H1 (cell line): ENCODE data around the gene RHOV. TPM values are rescaled to one million over a fixed set of nuclear protein-coding genes. Genes with fewer than 3 reads are reported as not detected.

Source experiments
- CTCF ChIA-PET: fragments of 300-600 bp; sonication (Branson Sonifier 250); formaldehyde crosslinking; loops from one replicate; lab custom pipeline; 2021; ENCODE audit not compliant: partially characterized antibody; lab: Charles Lee
- POLR2A ChIA-PET: fragments of 300-600 bp; sonication (Branson Sonifier 250); formaldehyde crosslinking; loops from one replicate; lab custom pipeline; 2021; ENCODE audit warnings: inconsistent platforms; ENCODE audit not compliant: partially characterized antibody; lab: Charles Lee
- DNase-seq, 2 experiments: peaks; one replicate each; pipeline versions ENCODE4 v3.0.0 to v3.0.0-alpha.2; 2010 to 2022; ENCODE audit warnings: low spot score in 2 of 2, low read depth in 1 of 2, mixed read lengths in 1 of 2
- FAIRE-seq: peaks from 2 replicates; lab custom pipeline; 2011; peaks lifted over from hg19 to GRCh38; lab: Jason Lieb, UNC
- H2AFZ ChIP-seq: 2 replicates; pipeline ENCODE4 v1.8.1; 2012; ENCODE audit warnings: low read length, inconsistent platforms
- H2AK5ac ChIP-seq: 2 replicates; pipeline ENCODE4 v1.6.1; 2013; ENCODE audit warnings: low read depth, low read length
- H2BK120ac ChIP-seq: replicated peaks from 2 replicates; pipeline ENCODE3; 2013; ENCODE audit warnings: low read depth, low read length, inconsistent platforms
- H2BK12ac ChIP-seq: 2 replicates; pipeline ENCODE4 v1.6.1; 2013; ENCODE audit warnings: low read depth, low read length
- H2BK15ac ChIP-seq: 2 replicates; pipeline ENCODE4 v1.6.1; 2013; ENCODE audit warnings: low read length
- H2BK20ac ChIP-seq: 2 replicates; pipeline ENCODE4 v1.6.1; 2013; ENCODE audit warnings: low read length
- H2BK5ac ChIP-seq: 2 replicates; pipeline ENCODE4 v1.6.1; 2013; ENCODE audit warnings: low read depth, low read length
- H3K14ac ChIP-seq: 2 replicates; pipeline ENCODE4 v1.6.1; 2013; ENCODE audit warnings: inconsistent platforms; ENCODE audit not compliant: insufficient read length
- H3K18ac ChIP-seq: 2 replicates; pipeline ENCODE4 v1.6.1; 2013; ENCODE audit warnings: low read length; ENCODE audit errors: extremely low read depth
- H3K23ac ChIP-seq: 2 replicates; pipeline ENCODE4 v1.6.1; 2013; ENCODE audit warnings: inconsistent platforms; ENCODE audit not compliant: insufficient read length
- H3K23me2 ChIP-seq: 2 replicates; pipeline ENCODE4 v1.6.1; 2013; ENCODE audit warnings: low read depth, low read length
- H3K27ac ChIP-seq: 2 replicates; pipeline ENCODE4 v1.6.1; 2011; ENCODE audit warnings: low read depth, low read length, inconsistent platforms
- H3K27me3 ChIP-seq, 4 experiments: replicated peaks in 1 of 4; 1 replicate in 1 of 4; 2 replicates in 3 of 4; pipeline versions ENCODE4 v1.6.1 to v1.8.1; 2011 to 2013; ENCODE audit warnings: low read length in 3 of 4, mild to moderate bottlenecking in 3 of 4, inconsistent platforms in 2 of 4, mixed read lengths in 2 of 4, moderate library complexity in 1 of 4; ENCODE audit not compliant: control insufficient read depth in 3 of 4, insufficient read depth in 3 of 4; ENCODE audit errors: extremely low read depth in 1 of 4
- H3K36me3 ChIP-seq, 4 experiments: 2 replicates each; pipeline versions ENCODE4 v1.6.1 to v1.8.1; 2011 to 2013; ENCODE audit warnings: mild to moderate bottlenecking in 4 of 4, low read length in 3 of 4, moderate library complexity in 2 of 4, control low read depth in 1 of 4, inconsistent platforms in 1 of 4; ENCODE audit not compliant: insufficient read depth in 4 of 4, control insufficient read depth in 2 of 4
- H3K4ac ChIP-seq: replicated peaks from 2 replicates; pipeline ENCODE3; 2013; ENCODE audit warnings: low read length, low read depth, mixed read lengths, inconsistent platforms; ENCODE audit not compliant: insufficient read length
- H3K4me1 ChIP-seq, 4 experiments: replicated peaks in 1 of 4; 1 replicate in 1 of 4; 2 replicates in 3 of 4; pipeline versions ENCODE4 v1.6.1 to v1.8.1; 2011 to 2013; ENCODE audit warnings: low read length in 3 of 4, inconsistent platforms in 2 of 4, mixed read lengths in 1 of 4; ENCODE audit not compliant: insufficient read depth in 4 of 4, control insufficient read depth in 3 of 4
- H3K4me2 ChIP-seq, 2 experiments: 2 replicates each; pipeline versions ENCODE4 v1.6.1 to v1.8.1; 2011 to 2013; ENCODE audit warnings: low read depth in 2 of 2, low read length in 2 of 2, control low read depth in 1 of 2, inconsistent platforms in 1 of 2, mild to moderate bottlenecking in 1 of 2; ENCODE audit not compliant: insufficient read depth in 1 of 2
- H3K4me3 ChIP-seq, 4 experiments: fragments of 200-600, 300-600 bp in 1 of 4; sonication (generic), shearing (Covaris generic), sonication (Bioruptor Twin) in 1 of 4; 2 replicates each; pipeline versions ENCODE4 v1.5.1 to v1.8.1; 2011 to 2016; ENCODE audit warnings: low read length in 4 of 4, low read depth in 3 of 4, control low read depth in 2 of 4, inconsistent platforms in 2 of 4, mild to moderate bottlenecking in 2 of 4, mixed read lengths in 1 of 4, moderate library complexity in 1 of 4; ENCODE audit not compliant: insufficient read depth in 2 of 4; ENCODE audit errors: extremely low read depth in 1 of 4
- H3K56ac ChIP-seq: replicated peaks from 2 replicates; pipeline ENCODE3; 2013; ENCODE audit warnings: low read depth, mild to moderate bottlenecking, mixed read lengths, low read length, inconsistent platforms; ENCODE audit not compliant: insufficient read length
- H3K79me1 ChIP-seq: 2 replicates; pipeline ENCODE4 v1.6.1; 2013; ENCODE audit warnings: low read depth, low read length, control low read depth
- H3K79me2 ChIP-seq, 2 experiments: 2 replicates each; pipeline versions ENCODE4 v1.6.1 to v1.8.1; 2012 to 2013; ENCODE audit warnings: low read length in 2 of 2, mild to moderate bottlenecking in 2 of 2, inconsistent platforms in 1 of 2; ENCODE audit not compliant: insufficient read depth in 2 of 2, control insufficient read depth in 1 of 2
- H3K9ac ChIP-seq, 4 experiments: replicated peaks in 1 of 4; 1 replicate in 1 of 4; 2 replicates in 3 of 4; pipeline versions ENCODE4 v1.6.1 to v1.8.1; 2011 to 2013; ENCODE audit warnings: low read depth in 3 of 4, low read length in 3 of 4, control low read depth in 2 of 4, mild to moderate bottlenecking in 2 of 4, moderate library complexity in 2 of 4, inconsistent platforms in 1 of 4; ENCODE audit errors: extremely low read depth in 1 of 4
- H3K9me3 ChIP-seq, 2 experiments: 2 replicates each; pipeline versions ENCODE4 v1.6.1 to v1.8.1; 2012 to 2013; ENCODE audit warnings: mild to moderate bottlenecking in 2 of 2, moderate library complexity in 2 of 2, control low read depth in 1 of 2, inconsistent platforms in 1 of 2, low read depth in 1 of 2, low read length in 1 of 2, mixed read lengths in 1 of 2; ENCODE audit not compliant: insufficient read depth in 2 of 2
- H4K20me1 ChIP-seq, 2 experiments: replicated peaks in 1 of 2; 2 replicates each; pipeline versions ENCODE3 to v1.8.1; 2011 to 2013; ENCODE audit warnings: inconsistent platforms in 2 of 2, low read length in 2 of 2, mild to moderate bottlenecking in 1 of 2; ENCODE audit not compliant: insufficient read depth in 2 of 2, control insufficient read depth in 1 of 2
- H4K5ac ChIP-seq: 2 replicates; pipeline ENCODE4 v1.6.1; 2013; ENCODE audit warnings: low read length, low read depth, mixed read lengths, inconsistent platforms; ENCODE audit not compliant: insufficient read length
- H4K8ac ChIP-seq: 2 replicates; pipeline ENCODE4 v1.8.0; 2013; ENCODE audit warnings: mild to moderate bottlenecking, moderate library complexity, low read length, inconsistent platforms; ENCODE audit not compliant: insufficient read depth; ENCODE audit errors: extremely low read depth
- H4K91ac ChIP-seq: replicated peaks from 2 replicates; pipeline ENCODE3; 2013; ENCODE audit warnings: low read length, mixed read lengths, inconsistent platforms; ENCODE audit not compliant: insufficient read length
- ASH2L ChIP-seq: fragments of 200-600, 300-600 bp; sonication (generic); IDR thresholded peaks from one replicate; pipeline ENCODE4 v1.7.1; 2017; ENCODE audit warnings: low read length
- NANOG ChIP-seq: IDR thresholded peaks from 2 replicates; pipeline ENCODE4 v1.6.1; 2011; ENCODE audit warnings: low read length, low read depth, mild to moderate bottlenecking, inconsistent platforms; ENCODE audit not compliant: insufficient read depth, poor library complexity, severe bottlenecking
- POLR2AphosphoS5 ChIP-seq: IDR thresholded peaks from 2 replicates; pipeline ENCODE4 v1.6.1; 2011; ENCODE audit warnings: low read depth, low read length
- SIN3A ChIP-seq, 2 experiments: IDR thresholded peaks in 1 of 2; conservative IDR thresholded peaks in 1 of 2; 2 replicates each; pipeline ENCODE4 v1.6.1; 2011 to 2012; ENCODE audit warnings: low read length in 2 of 2, improper control_type of control experiment in 1 of 2, low read depth in 1 of 2, mild to moderate bottlenecking in 1 of 2
- WGBS, 2 experiments: shearing (Covaris generic) in 1 of 2; methylation state at CpG; one replicate each; pipeline versions ENCODE4 v1.1.6 to v1.1.7; 2013 to 2015; ENCODE audit warnings: low lambda C conversion rate in 2 of 2, mixed read lengths in 2 of 2, inconsistent platforms in 1 of 2, low coverage in 1 of 2, missing lambda C conversion rate in 1 of 2; ENCODE audit not compliant: insufficient replicate concordance in 2 of 2, insufficient coverage in 1 of 2, insufficient read length in 1 of 2; ENCODE audit errors: extremely low coverage in 1 of 2, missing lambda C conversion rate in 1 of 2; 5-methylcytosine and 5-hydroxymethylcytosine counted together
- polyA plus RNA-seq, 7 experiments: library from polyadenylated mRNA; depleted of rRNA in 3 of 7; stranded (reverse) in 5 of 7; unstranded in 2 of 7; fragments of >200 nt in 5 of 7; fragments of 200-250 nt in 2 of 7; gene quantifications; 1 replicate in 5 of 7; 2 replicates in 1 of 7; 4 replicates in 1 of 7; pipeline versions ENCODE4 v1.2.1 to v1.2.3, GENCODE V29; 2011 to 2013; ENCODE audit warnings: missing spikeins in 2 of 7, mixed read lengths in 2 of 7
- total RNA-seq: library from RNA; stranded (reverse); fragmentation: NEBNext Ultra II Directional; extraction: Animal tissue kit (Norgen Biotek cat#: 25700); gene quantifications from 2 replicates; pipeline ENCODE4 v1.2.1, GENCODE V29; 2021

The RHOV gene
- total and polyA plus RNA-seq, 2 of the 8 experiments (the other 6 are each of a cell fraction or from before 2014, with no cell fraction given) = 1.5 to 2.7 TPM

GRCh38 chr15:40900256-40901052, 26.4 kb upstream of the RHOV start:
- H3K36me3 ChIP-seq = peaks cover 22 to 43% (median 35%) of the 10 kb centered on the region in 4 experiments
- H2AFZ ChIP-seq = no peak overlapping the region
- no peaks in the 10 kb centered on the region for H3K9me3 ChIP-seq
- POLR2A ChIA-PET = interaction anchor here (0.6 to 2.3 kb wide), 9 partner anchors 11 to 115 kb away, joined by 3 to 7 read pairs (median 4); partner anchors contain the start of gene CHAC1
- peaks cover 0 to 4% (median 4%) of the 10 kb centered on the region in 4 experiments; a peak in 5 of 7 replicates for H3K4me1 ChIP-seq
- peaks cover under 1% of the 10 kb centered on the region; the same call in 1 of the 2 replicates for H3K79me1 ChIP-seq
- H4K5ac ChIP-seq = no peak overlapping the region
- H4K20me1 ChIP-seq = peaks cover 16 to 31% of the 10 kb centered on the region in 2 experiments
- peaks cover 0 to 17% of the 10 kb centered on the region in 2 experiments; a peak in 3 of 4 replicates for H3K79me2 ChIP-seq
- H2BK12ac ChIP-seq = no peak overlapping the region
- H2BK5ac ChIP-seq = no peak overlapping the region; the same call in 1 of the 2 replicates
- no peak overlapping the region for H2BK20ac ChIP-seq
- H3K56ac ChIP-seq = no peak overlapping the region
- no peak overlapping the region for H2BK120ac ChIP-seq
- no peak overlapping the region for H3K23ac ChIP-seq
- no peak overlapping the region for H3K14ac ChIP-seq
- H3K4me2 ChIP-seq = no peak overlapping the region
- TF ChIP-seq SIN3A (conservative IDR thresholded peaks at IDR 0.05 in 1 of 2, IDR thresholded peaks at IDR 0.05 in 1 of 2; ENCODE audit: low read depth in 1 of 2, low read length in 2 of 2) (no peak), NANOG (no peak), ASH2L (no peak), POLR2AphosphoS5 (0 out of 2 replicates have a peak, but pooled peaks have one; percentile 5)
- H2BK15ac ChIP-seq = no peak overlapping the region
- H4K8ac ChIP-seq = no peak overlapping the region
- H2AK5ac ChIP-seq = no peak overlapping the region
- CTCF ChIA-PET = interaction anchor here (0.5 to 20.6 kb wide), 13 partner anchors 8 to 337 kb away, joined by 3 to 619 read pairs (median 4); partner anchors contain the start of genes CHAC1, CHP1 and DLL4
- H3K4ac ChIP-seq = no peak overlapping the region
- 92% methylated on average over 36 of the region's 36 CpGs; no CpG with 5 or more reads in 1 of the 2 experiments for WGBS, 2 experiments
- DNase-seq (no peak), FAIRE-seq (no peak)
- no peaks in the 10 kb centered on the region for H3K27me3 ChIP-seq
- no peaks in the 10 kb centered on the region for H3K23me2 ChIP-seq
- no peak overlapping the region for H4K91ac ChIP-seq
- no peak overlapping the region for H3K27ac ChIP-seq
- H3K9ac ChIP-seq = no peak overlapping the region
- no peak overlapping the region for H3K18ac ChIP-seq
- no peak overlapping the region for H3K4me3 ChIP-seq
